NCI-H2196 (cell line): ENCODE data around the gene HIP1.
"Not testable (repeated sequence)": the region's sequence is repeated elsewhere in the genome, so short reads cannot be mapped to it uniquely, and the experiment has no call there.

Experiments
- DNase-seq: peaks from one replicate; lab custom pipeline; 2025; ENCODE audit not compliant: unreplicated experiment; lab: John Stamatoyannopoulos, UW

HIP1 gene

DNA sequence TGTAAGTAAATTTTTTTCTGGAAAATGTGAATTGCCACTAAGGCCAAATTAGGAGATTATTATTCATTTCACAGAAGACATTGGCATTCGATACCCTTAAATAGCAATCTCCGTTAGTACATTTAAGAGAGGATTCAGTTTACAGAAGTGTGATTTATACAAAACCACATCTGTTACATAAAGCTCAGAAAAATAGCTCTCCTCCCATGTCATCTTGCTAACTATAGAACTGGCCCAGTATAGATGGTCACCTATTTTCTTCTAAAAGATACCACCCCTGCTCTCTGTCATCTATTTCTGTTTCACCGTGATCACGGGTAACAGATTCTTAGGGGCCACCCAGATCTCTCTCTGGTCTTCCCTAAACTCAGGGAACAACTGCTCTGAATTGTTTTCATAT lies 119.1 kb downstream of the HIP1 start:
- DNase-seq = no peak

DNA sequence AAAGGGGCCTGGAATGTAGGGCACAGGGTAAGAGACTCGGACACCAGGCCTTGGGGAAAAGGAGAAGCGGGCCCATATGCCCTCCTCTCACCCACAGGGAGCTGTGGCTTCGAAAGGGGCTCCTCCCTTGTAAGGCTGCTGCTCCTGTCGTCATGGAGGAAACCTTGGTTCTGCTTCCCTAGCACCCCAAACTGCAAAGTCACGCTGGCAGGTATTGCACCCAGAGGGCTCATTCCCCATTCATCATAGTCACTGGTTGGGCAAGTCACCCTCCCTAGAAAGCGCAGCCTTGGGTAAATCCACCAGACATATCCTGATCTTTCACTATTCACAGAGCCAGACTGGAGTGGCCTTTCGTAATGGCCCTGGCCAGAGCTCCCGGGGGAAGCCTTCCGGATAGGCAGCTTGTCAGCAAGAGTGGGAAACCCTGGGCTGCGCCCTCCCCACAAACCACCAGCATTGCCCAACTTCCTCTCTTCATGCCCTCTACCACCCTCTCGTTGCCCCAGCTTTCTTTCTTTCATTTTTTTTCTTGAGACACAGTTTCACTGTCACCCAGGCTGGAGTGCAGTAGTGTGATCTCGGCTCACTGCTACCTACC lies 121.0 kb downstream of the HIP1 start:
- no peak for DNase-seq

DNA sequence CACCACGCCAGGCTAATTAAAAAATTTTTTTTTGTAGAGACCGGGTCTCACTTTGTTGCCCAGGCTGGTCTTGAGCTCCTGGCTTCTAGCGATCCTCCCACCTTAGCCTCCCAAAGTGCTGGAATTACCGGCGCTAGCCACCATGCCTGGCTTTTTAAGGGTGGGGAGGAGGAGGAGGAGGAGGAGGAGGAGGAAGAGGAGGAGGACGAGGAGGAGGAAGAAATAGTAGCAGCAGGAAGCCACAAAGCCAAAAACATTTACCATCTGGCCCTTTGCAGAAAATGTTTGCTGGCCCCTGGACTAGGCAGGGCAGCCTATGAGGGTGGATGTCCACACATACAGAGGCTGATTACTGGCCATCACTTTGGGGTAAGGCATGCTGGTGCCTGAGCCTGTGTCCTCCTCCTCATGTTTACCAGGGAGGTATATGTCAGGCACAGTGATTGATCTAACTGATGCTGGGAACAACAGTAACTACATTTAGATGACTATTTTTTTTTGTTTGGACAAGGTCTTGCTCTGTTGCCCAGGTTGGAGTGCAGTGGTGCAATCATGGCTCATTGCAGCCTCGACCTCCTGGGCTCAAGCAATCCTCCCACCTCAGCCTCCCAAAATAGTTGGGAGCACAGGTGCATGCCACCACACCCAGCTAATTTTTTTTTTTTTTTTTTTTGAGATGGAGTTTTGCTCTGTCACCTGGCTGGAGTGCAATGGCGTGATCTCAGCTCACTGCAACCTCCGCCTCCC lies 122.1 kb downstream of the HIP1 start:
- DNase-seq = no peak

DNA sequence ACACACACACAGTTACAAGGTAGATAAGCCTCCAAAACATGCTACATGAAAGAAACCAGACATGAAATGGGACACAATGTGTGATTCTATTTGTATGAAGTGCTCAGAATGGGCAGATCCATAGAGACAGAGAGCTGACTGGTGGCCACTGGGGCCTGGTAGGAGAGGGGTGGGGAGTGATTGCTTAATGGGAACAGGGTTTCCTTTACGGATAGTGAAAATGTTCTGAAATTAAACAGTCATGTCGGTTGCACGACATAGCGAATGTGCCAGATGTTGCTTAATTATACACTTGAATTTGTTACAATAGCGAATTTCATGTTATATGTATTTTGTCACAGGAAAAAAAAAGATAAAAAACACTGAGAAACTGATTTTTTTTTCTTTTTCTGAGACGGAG lies 124.3 kb downstream of the HIP1 start:
- no peak for DNase-seq

DNA sequence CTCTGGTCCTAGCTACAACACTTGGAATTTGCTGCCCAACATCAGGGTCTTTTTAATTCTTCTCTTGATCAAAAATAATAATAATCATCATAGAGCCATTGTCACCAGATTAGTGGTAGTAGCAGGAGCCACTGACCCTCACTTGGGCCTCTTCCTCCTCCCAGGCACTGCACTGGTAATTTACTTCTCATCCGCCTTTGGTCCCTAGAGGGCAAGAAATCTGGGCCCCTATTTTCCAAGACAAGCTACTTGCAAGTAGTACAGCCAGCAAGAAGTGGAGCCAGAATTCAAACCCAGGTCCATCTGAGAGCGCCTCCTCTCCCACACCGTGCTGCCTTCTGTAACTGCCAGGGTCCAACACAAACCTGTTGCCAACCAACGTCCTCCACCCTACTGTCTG lies 125.4 kb downstream of the HIP1 start:
- no peak for DNase-seq

DNA sequence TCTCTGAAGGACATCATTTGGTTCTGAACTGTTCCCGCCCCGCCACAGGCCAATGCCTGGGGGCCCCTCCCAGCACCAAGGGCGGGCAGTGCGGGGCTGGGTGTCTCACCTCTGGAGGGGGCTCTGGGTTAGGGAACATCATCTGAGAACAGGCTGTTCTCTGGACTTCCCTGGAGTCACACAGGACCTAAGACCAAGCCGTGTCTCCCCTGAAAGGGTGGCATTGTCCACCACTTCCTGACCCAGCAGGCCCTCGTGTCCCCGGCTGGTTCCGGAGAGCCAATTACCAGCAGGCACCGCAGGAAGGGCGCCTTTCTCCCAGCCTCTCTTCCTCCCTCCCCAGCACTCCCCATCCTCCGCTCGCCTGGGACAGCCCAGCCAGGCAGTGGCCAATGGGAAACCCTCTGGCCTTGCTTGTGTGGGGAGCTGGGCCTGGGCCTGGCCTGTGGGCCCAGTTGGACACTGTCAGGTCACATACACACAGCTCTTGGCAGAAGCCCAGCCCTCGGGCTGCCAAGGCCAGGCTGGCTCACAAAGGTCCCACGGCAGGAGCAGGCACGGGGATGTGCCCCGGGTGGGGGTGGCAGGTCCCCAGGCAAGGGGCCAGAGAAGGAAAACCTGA lies 127.1 kb downstream of the HIP1 start:
- DNase-seq = peak; percentile 93

DNA sequence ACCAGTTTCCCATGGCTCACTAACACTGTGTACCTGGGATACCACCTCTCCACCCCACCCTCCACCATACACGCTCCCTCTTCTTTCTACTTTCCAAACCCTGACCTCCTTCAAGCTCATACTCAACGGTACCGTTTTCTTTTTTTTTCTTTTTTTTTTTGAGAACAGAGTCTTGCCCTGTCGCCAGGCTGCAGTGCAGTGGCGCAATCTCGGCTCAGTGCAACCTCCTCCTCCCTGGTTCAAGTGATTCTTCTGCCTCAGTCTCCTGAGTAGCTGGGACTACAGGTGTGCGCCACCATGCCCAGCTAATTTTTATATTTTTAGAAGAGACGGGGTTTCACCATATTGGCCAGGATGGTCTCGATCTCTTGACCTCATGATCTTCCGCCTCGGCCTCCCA lies 129.3 kb downstream of the HIP1 start:
- DNase-seq = not testable (repeated sequence)

DNA sequence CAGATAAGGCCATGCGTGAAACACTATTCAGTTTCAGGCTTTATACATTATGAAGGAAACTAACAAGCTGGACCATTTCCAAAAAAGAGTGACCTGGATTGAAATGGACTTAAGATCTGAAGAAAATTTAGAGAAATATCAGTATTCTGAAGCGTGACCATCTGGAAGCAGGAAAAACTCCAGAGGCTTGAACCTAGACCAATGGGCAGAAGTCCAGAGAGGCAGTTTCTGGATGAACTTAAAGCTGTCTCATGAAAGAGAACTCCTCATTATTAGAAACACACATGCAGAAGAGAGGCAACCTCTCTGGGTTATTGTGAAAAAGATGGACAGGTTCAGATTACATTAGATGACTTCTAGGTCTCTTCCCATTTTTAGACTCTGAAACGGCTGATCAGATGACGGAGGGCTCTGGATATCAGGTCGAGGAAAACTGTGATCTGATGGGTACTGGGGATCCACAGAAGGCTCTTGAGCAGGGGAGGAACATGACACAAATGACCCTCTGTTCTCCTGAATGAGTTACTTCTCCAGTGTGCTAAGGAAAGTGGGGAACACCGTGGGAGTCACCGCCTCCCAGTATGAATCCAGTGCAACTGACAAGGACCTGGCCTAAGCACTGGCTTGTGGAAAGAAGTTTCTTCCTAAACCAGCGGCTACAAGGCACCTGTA lies 130.2 kb downstream of the HIP1 start:
- DNase-seq = no peak

DNA sequence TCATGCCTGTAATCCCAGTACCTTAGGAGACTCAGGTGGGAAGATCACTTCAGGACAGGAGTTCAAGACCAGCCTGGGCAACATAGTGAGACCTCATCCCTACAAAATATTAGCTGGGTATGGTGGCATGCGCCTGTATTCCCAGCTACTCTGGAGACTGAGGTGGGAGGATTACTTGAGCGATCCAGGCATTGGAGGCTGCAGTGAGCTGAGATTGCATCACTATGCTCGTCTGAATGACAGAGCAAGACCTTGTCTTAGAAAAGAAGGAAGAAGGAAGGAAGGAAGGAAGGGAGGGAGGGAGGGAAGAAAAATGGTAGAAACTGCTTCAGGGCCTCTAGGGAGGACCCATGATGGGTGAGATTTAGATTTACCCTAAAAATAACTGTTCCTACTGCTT lies 134.3 kb downstream of the HIP1 start:
- DNase-seq = no peak

DNA sequence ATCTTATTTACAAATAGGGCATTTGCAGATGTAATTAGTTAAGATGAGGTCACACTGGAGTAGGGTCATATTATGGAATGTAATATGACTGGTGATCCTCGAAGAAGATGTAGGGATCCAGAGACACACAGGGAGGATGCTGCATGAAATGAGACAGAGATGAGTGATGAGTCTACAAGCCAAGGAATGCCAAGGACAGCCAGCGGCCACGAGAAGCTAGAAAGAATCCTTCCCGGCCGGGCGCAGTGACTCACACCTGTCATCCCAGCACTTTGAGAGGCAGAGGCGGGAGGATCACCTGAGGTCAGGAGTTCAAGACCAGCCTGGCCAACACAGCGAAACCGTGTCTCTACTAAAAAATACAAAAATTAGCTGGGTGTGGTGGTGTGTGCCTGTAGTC lies 135.9 kb downstream of the HIP1 start:
- not testable (repeated sequence) for DNase-seq

DNA sequence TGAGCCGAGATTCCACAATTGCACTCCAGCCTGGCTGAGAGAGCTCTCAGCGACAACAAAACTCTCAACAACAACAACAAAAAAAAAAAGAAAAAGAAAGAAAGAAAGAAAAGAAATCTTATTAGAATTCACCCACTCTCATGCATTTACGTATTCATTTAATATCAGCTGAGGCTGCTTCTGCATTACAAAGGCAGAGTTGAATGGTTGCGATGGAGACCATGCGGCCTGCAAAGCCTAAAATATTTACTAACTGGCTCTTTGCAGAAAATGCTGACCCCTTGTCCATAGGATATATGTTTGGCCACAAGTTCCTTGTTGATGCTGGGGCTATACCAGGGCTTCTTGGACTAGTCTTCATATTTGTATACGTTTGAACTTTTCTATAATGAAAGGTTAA lies 137.2 kb downstream of the HIP1 start:
- no peak for DNase-seq

DNA sequence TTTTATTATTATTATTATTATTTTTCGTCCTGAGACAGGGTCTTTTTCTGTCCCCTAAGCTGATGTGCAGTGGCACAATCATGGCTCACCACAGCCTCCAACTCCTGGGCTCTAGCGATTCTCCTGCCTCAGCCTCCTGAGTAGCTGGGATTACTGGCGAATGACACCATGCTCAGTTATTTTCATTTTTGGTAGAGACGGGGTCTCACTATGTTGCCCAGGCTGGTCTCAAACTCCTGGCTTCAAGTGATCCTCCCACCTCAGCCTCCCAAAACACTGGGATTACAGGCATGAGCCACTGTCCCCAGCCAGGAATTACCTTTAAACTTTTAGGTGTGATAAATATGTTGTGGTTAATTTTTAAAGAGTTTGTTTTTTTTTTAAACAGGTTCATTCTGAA lies 138.0 kb downstream of the HIP1 start:
- not testable (repeated sequence) for DNase-seq

DNA sequence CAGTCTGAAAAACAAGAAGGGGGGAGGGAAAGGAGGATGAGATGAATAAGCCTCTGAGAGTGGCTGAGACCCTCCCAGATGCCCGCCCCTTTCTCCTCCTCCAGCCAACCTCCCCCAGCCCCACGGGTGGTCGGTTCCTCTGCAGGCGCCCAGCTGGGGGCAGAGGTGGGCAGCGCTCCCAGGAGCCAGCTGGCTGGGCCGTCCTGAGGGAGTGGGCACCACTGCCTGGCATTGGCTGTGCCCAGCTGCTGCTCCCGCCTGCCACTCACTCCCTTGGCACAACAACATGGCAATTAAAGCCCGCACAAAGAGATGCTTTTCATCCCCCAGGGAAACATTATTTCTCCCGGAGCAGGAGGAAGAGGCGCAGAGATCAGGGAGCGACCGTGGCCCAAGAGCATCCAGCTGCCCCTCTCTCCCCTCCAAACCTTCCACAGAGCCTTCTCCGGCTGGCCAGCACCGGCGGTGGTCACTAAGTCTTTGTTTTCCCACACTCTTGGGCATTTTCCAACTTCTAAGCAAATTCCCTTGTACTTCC lies 139.4 kb downstream of the HIP1 start:
- DNase-seq = peak; percentile 27

DNA sequence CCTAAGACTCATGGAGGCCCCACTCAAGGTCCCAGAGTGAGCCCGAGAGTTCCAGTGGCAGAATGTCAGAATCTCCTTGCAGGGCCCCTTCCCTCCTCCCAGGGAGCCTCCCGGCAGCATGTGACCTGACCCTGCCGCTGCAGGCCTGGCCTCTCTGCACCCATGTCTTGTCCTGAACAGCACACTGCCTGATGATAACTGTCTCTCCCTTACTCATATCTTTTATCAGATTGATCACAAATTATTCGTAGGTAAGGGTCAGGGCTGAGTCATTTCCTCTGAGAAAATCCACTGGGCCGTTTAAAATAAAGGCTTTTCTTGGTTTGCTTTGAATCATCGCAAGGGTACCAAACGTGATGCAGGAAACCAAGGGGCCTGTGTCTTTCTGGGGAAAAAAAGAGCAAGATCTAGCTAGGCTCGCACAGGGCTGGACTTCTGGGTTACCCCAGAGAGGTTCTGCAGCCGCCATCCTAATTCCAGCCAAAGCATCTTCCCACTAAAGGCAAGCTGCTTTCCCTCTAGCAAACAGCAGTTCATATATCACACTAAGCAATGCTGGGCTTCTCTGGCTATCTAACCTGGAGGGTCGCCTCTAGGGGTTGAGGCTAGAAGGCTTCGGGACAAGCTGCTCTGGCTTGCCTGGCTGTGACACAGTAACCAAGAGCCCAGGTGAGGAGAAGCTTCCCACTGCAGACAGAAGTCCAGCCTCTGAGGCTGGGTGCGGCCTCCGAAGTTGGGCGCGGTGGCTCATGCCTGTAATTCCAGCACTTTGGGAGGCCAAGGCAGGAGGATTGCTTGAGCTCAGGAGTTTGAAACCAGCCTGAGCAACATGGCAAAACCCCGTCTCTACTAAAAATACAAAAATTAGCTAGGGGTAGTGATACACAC lies 141.8 kb downstream of the HIP1 start:
- no peak for DNase-seq

DNA sequence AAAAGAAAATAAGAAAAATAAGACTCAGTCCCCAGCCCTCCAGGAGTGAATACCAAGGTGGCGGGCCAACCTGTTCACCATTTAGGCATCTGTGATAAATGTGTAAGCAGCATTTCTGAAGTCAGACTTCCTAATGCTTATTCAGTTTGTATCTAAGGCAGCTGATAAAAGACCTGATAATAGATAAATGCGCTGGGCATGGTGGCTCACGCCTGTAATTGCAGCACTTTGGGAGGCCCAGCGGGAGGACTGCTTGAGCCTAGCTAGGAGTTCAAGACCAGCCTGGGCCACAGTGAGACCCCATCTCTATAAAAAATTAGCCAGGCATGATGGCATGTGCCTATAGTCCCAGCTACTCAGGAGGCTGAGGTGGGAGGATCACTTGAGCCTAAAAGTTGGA lies 143.0 kb downstream of the HIP1 start:
- DNase-seq = no peak

DNA sequence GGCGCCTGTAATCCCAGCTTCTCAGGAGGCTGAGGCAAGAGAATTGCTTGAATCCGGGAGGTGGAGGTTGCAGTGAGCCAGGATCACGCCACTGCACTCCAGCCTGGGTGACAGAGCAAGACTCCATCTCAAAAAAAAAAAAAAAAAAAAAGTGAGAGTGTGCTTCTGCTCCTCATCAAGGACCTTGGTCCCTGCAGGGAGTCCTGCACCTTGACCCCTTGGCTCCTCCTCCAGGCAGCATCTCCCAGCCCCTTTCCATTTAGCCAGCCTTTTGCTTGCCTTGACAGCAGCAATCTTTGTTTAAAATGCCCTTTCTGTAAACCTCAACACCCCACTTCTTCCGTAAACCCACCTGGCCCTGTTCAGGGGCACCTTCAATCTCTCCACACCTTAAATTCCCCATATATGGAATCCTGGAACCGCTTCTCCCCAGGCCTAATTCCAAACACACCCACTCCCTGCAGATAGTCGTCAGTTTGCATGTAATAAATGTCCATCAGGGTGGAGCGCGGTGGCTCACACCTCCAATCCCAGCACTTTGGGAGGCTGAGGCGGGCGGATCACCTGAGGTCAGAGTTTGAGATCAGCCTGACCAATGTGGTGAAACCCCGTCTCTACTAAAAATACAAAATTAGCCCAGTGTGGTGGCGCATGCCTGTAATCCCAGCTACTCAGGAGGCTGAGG lies 145.1 kb downstream of the HIP1 start:
- not testable (repeated sequence) for DNase-seq

DNA sequence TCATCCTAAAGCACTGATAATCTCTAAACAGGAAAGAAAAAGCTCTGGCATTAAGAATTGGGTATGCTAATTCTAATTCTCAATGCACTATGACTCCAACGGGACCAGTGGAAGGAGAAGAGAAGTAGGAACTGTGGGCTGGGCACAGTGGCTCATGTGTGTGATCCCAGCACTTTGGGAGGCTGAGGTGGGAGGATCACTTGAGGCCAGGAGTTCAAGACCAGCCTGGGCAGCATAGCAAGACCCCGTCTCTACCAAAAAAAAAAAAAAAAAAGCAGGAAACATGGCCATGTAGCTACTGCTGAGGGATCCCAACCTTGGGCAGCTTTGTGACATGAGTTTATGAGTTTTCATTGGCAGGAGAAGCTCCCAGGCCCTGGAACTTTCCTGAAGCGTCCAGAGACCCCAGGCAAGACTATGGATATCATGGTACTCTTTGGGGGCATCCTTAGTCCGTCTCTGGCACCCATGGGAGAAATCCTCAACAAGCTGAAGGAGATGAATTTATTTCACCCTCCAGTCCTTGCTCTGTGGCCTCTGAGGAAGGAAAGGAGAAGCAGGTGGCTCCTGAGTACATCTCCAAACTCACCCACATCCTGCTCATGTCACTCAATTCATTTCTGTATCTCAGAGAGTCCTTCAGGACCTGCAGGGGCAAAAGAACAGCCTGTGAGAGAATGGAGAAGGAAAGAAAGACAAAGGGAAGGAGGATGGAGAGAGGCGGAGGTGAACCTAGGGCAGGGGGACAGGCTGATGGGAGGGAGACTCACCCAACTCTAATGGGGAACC lies 147.1 kb downstream of the HIP1 start:
- no peak for DNase-seq

DNA sequence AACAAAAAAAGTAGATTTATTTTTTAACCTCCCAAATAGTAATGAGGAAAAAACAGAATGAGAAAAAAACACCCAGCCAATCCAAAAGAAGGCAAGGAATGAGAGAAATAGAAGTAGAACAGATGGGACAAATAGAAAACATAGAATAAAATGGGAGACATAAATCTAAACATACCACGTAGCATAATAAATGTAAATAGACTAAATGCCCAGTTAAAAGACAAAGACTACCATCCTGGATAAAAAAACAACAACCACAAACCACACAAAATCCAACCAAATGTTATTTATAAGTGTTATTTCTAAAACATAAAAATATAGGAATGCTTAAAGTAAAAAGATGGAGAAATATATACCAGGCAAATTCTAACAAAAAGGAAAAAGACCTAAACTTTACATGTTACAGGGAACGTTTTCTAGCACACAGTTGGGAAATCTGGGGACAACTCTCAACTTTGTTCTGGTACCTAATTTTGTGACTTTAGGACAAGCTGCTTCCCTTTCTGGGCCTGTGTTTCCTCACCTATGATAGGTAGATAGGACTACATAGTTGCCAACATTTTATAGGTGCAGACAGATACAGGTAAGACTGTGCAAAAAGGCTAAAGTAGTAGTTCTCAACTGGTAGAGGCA lies 148.3 kb downstream of the HIP1 start:
- no peak for DNase-seq

DNA sequence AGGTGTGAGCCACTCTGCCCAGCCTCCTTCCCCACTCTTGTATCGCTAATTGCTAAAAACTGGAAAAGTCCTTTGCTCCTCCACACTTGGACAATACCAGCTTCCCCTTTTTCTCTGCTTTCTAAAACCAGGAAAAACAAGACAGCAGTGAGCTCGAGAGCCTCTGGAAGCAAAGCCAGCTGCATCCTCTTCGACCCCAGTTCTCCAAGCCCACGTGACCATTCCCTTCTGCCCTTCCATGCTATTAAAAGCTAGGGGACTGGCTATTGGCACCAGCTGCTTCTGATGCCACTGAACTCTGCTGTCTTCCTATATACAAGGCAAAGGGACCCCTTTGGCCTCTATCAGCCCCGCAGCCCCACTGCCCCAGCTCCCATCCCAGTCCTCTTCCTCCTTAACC lies 154.4 kb downstream of the HIP1 start:
- no peak for DNase-seq
